ENCODE results near the gene CYYR1.

Gene CYYR1

DNA sequence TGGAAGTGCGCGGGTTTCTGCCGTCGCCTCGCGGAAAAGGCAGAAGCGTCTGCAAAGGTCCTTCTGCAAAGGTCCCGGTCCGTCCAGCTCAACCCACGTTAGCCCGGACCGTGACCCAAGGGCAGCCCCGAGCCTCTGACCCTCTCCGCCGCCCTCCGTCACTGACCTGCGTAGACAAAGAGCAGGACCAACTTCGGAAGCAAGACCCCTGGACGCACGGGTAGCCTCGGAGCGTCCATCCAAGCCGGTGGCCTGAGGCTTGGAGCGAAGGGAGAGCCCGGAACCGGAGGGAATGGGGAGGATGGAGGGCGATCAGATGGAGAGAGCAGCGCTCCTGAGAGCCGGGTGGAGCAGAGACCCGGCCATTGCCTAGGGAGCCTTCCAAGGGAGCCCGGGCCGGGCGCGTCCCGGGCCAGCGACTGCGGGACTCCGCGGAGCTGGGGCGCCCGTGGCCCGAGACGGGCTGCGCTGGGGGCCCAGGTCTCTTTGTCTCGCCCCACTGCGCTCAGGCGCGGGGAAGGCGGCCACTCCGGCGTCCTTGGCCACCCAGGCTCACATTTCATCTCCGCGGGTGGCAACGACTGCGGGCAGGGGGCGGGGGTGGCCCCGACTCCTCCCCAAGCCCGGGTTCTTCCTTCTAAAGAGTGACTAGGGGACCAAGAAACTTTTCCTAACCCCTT, at the start of gene CYYR1:
Gene CYYR1, minus strand, starts transcription at position 585 of the 680 bp plus-strand sequence. Its CDS starts 346 bp downstream, at position 239.
- DNase-seq: no peak

DNA sequence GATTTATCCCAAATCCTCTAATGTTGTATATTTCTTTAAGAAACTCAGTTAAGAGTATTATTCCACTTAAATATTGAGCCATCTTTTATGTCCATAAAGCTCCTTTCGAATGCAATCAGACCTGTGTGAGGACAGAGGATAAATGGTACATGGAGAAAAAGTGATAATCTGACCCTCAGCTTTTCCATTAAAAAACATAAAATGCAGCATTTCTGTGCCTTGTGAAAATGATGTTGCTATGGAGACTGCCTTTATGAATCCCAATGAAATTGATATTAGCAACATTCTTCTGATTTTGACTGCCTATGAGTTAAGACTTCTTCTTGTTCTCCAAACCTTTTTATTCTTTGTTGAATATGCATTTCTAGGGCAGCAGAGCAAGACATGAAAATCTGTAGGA, 44.1 kb upstream of the CYYR1 start:
- no peak for DNase-seq

DNA sequence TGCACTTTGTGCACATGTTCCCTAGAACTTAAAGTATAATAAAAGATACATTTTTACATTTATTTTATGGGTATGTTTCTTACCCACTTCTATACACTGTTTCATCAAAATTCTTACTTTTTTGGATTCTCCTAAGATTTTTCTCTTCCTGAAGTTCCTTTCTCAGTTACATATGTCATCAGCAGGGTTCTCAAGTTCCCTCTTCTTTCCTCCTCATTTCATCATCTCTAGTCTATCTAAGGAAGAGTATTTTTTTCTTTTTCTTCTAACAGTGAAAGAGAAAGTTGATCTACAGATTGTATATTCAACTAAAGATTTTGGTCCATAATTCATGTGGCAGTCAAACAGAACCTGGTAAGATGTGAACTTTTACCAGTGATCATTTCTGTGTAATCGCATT, 41.2 kb upstream of the CYYR1 start:
- no peak for DNase-seq

DNA sequence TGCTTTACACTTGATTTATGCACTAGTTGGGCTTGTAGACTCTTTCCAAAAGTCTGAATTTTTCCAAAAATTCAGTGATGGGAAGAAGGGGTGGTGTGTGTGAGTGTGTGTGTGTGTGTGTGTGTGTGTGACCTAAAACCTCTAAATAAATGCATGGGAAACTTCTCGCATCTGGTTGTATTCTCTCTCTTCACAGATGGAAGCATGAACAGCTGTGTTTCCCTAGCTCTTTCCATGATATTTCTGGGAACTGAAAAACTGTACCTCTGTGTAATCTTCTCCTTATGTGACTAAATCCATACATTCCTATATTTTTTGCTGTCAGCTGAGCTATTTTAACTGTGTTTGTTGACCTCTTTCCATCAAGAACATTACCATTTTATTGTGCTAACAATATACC, 26.2 kb upstream of the CYYR1 start:
- DNase-seq: no peak

DNA sequence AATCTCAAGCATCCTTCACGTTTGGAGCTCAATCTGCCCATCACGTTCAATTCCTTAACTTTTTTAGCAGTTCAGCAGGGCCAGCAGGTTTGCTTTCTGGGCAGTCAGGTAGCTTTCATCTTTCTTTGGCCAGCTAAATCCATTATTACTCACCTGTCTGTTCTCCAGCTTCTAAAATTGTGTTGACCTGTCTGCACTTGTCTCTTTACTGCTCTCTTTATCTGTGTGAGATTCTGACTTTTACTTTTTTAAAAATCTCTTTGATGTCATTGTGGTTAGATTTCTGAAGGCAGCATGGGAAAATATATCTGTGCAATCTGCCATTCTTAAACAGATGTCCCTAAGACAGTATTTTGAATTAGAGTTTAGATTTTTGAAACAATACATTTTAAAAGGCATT, 24.9 kb upstream of the CYYR1 start:
- no peak for DNase-seq

DNA sequence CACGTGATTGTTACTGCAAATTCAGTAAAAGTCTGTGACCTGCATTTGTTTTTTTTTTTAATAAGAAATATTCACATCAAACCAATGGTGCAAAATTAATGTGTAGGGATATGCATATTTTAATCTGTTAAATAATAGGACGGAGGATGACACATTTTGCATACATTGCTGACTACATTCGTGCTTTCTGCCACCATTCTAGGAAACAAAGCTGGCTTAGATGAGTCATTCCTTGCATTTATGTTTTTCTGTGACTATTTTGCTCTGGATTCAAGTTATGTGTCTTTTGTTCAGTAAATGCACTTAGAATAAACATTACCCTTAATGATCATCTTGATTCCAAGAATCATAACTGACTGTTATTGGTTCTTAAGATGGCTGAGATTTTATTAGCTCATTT, 23.9 kb upstream of the CYYR1 start:
- no peak for DNase-seq

DNA sequence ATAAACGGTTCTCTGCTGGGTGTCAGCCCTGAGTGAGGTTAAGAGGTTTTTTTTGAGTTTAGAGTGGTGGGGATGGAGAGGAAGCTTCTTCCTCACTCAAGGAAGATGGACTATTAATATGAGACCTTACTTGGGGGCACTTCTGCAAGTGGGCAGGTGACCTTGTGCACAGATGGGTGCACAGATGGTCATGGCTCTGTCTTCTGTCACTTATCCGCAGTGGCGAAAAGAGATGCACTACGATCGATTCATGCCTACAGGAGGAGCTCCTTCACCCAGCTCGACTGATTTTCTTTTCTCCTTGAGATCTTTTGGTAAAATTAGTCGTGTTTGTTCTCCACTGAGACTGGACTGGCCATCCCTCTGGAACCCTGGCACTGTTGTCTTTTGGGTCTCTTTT, 22.9 kb upstream of the CYYR1 start:
- DNase-seq: no peak

DNA sequence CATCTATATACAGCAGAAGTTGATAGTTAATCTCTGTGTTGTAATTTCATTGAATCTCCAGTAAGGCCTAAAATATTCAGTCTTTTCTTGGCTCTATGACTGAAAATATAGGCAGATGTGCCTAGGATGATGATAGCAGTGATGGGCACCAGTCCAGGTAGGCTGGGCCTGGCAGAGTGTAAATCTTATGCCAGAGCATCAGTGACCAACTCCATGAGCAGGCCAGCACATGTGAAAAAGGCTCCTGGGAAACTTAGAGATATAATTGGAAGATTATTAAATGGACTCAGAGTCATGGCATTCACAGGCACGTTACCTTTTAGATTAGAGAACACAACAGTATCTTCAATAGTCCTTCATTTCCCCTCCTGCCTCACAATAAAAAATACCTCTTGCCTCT, 20.7 kb upstream of the CYYR1 start:
- no peak for DNase-seq

DNA sequence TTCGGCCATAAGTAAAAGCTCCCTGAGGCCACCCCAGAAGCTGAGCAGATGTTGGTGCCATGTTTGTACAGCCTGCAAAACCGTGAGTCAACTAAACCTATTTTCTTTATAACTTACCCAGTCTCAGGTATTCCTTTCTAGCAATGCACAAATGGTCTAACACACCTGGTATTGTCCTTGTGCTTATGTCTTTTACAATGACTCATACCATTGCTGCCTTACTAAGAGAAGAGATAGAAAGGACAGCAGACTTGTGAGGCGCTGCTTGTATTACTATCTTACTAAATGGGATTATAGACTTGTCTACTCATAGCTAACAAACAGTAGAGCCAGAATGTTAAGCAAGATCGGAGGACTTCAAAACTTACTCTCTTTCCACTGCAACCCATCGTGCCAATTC, 18.5 kb upstream of the CYYR1 start:
- no peak for DNase-seq

DNA sequence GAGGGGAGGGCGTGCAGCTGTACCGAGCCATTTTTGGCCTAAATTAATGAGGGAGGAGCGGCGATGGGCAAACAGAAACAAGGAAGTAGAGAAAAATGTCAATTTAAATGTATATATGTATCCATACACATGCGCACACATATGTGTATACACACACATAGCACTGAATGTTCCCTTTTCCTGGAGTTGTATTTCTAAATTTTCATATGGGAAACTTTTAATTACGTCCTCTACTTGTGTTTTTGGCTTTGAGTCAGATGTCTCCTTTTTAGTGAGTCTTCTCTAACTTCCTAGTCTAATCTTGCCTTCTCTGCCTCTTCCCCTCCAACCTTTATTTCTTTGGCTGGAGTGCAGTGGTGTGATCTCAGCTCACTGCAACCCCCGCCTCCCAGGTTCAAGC, 15.4 kb upstream of the CYYR1 start:
- DNase-seq: no peak

DNA sequence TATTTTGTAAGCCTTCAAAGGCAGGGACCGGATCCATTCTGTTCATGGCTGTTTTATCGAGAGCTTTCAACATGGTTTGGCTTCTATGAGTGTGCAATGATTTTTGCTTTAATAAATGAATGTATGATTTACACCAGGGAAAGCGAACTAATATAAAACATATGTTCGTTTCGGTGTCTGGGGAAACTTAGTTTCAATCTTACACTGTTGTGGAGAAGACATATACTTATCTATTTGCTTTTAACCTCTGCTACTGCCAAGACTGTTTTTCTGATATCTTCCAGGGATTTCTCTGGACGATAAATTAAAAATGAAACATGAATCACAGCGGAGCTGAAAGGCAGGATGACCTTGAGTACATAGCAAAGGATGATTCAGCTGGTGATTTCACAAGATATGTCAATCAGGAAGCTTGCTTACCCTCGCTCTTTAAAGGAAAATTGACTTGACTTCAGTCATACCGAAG, 14.7 kb upstream of the CYYR1 start:
- no peak for DNase-seq

DNA sequence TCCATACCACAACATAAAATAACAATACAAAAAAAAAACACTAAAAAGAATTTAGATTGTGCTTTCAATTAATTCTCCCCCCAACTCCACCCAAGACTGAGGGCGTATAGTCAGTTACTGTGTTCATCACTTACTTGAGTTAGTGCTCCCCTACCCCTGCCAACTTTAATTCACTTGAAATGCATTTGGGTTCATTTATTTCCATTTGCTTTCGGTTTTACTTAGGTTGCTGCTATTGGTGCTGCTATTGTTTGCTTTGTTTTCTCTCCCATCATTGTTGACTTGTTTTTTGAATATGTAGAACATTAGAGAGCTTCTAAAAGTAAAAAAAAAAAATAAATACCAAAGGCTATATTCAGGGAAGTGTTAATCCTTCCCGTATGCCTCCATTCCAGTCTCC, 10.7 kb upstream of the CYYR1 start:
- DNase-seq: no peak

DNA sequence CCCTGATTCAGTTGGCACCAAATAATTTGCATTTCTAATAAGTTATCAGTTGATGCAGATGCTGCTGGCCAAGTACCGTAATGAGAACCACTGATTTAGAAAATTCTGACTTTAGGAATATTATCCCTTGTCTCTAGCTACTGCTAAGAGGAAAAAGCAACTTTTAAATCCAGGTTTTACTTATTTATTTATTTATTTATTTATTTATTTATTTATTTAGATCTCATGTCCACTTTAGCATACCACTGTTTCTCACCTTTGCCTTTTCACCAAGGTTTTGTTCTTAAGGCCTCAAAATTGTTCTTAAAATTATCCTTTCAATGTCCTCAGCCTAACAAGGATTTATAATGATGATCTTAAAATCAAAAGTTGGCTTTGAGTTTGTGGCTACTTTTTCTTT, 8.7 kb upstream of the CYYR1 start:
- DNase-seq: no peak

DNA sequence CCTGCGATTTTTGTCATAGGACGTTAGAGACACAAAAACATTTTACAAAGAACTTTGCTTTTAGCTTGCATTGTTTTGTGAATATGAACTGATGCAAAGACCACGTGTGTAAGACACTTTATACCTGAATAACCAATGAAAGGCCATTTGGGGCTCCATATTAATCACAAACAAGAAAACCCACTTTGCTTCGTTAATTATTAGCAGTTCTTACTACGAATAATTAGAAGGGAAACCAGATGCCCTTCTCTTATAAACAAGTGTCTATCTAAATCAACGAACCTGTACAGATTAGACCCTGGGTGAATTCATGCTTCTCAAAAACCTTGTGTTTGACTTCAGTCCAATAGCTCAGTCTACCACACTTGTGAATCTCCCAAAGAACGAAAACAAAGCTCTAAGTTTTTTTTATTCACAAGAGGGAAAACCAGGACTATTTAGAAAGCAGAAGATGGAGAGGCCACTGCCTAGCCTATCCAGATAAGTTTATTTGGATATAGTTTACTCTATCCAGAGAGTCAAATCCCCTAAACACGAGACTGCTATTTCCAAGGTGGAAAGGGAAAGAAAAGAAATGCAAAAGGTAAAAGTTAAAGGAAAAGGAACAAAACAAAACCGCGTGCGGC, 897 bp downstream of the CYYR1 start:
- DNase-seq: no peak

DNA sequence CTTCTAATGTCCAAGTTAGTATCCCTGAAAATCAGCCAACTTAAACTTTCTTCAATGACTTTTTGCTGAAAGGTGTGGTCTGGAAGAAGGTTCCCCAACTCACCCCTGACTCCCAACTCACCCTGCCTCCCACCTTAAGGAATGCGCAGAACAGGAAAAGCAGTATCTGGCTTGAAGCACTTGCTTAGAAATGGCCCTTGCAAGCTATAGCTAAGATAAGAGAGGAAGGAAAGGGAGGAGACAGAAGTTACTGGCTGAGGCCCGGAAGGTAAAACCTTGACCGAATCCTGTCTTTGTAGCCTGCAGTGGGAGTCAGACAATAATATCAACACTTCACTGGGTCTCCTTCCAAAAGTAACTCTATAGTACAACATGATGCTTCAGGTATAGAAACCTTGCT, 2.9 kb downstream of the CYYR1 start:
- DNase-seq: no peak

DNA sequence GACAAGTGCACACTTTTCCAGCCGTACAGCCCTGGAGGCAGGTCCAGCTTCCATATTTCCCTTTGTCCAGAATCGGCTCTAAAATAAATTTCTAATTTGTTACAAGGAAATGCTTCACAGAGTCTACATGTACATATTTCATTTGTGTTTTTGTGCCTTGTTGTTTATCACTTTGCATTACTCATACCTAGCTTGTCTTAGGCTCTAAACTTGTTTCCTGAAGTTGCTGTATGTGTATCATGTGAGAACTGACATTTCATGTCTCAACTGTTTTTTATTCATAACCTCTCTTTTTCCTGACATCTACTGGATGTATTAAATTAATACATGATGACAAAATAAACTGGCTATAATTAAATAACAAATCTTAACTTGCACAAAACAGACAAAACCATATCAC, 7.5 kb downstream of the CYYR1 start:
- no peak for DNase-seq

DNA sequence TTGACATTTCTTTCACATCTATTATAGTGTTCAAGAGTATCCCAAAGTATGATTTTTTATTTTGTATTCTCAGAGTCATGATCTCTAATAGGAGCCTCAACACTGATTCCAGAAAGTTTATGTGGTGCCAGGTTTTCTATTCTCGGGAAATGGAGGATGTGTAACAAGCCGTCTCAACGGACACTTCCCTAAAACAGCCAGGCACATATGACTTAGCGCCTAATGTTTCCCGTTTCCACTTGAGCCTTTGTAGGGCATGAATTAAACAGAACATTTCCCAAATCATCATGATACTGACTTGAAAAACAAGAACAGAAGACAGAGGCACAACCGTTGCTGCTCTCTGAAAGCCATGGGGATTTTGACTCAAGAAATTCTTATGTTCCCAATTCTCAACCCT, 8.0 kb downstream of the CYYR1 start:
- no peak for DNase-seq

DNA sequence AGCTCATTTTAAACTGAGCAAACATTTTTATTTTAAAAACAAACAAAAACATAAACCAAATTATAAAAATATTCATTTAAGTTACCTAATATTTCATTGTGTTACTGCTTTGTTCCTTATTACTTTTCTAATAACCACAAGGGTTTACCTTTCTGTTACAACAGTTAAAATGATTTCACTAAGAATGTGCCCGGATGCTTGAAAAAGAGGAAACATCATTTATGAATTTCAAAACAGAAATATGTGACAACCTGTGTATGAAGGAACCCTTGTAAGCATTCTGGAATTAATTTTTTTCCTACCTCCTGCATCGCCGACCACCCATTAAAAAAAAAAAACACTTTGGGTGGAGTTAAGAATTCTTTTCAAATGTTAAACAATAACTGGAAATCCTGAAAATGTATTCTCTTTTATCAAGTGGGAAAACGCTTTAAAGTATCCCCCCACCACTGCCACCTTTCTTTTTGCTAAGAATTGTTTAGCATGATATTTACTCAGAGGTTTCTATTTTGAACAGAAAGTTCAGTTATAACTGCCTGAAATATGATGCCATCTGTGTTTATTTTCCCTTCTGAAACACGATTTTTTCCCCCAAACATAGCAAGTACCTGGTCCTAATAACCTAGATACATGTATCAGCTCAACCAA, 9.1 kb downstream of the CYYR1 start:
- DNase-seq: no peak

DNA sequence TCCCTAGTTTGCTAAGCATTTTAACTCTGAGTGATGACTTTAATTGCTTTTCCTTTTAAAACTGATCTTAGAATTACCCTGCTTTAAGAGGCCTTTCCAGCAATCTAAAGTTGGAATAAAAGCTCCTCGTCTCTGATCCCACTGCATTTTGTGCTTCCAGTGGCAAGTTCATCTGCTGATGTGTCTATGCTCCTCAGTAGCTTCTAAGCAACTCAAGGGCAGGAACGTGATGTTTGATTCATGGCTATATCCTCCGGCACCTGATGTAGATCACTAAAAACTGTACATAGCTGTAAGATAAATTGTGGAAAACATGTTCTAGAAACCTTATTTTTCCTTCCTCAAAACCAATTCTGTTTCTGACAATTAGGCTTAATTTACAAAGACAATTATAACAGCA, 12.5 kb downstream of the CYYR1 start:
- DNase-seq: no peak

DNA sequence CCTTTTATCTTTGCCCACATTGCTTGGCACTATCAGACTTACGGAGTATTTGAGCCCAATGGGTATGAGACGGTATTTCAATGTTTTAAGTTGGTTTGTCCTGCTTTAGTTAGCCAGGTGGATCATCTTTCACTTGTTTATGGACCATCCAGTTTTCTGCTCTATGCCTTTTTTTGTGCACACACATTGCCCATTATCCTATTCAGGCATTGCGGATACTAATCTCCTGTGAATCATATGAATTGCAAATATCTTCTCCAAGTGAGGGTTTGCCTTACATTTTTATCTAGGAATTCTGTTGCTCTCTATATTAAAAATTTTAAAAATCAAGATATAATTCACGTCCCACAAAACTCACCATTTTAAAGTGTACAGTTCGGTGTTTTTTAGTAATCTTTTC, 14.0 kb downstream of the CYYR1 start:
- no peak for DNase-seq

DNA sequence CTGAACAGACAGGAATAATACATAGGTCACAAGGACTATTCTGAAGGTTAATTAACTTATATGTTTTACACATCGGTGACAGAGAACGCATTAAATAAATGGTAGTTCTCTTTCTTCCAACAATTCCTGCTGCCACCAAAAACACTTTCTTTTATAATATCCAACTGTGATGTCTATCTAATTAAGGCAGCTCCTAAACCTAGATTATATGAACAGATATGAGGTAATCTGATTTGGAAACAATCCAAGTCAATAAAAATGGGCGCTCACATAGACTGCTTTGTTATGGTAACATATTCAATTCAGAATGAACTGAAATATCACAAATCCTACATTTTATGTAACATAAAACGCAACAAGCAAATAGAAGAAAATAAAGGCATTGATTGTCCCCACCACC, 16.0 kb downstream of the CYYR1 start:
- no peak for DNase-seq

DNA sequence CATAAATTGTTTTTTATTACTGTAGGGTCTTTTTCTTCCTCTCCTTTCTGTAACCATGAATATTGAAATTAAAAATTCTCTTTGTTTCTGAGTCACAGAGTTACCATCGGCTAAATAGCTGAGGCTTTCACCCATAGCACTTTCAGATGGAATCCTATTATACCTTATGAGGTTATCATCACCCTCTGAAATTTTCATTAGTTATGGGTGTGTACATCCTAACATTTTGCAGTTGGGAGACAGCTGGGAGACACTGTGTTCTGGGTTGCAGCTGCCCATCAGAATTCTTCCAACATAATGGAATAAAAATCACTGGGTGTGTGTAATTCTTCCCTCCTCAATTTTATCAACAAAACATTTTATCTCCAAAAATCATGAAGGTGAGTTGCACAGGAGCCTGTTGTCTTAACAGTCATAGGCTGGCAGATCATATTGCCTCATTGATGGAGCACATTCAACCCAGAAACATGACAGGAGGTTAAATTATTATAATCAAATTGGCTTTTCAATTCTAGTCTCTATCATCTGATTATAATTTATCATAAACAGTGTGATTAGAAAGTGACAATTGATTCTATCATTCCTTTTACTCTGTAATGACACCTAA, 17.4 kb downstream of the CYYR1 start:
- no peak for DNase-seq

DNA sequence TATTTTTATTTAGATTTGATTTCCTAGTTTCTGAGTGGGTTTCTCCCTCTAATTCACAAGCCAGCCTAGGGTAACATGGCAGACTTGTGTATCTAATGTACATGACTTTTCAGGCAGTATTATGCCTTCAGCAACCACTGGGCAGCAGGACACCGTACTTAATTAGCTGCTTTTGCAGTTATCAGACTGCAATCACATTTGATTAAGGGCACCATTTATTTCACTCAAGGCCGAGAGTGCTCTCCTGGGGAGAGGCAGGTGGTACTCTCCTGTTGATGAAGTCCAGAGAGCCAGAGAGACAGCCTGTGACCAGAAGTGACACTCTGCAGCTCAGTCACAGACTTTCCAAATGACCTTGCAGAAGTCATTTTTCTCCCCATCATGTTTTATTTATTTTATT, 18.7 kb downstream of the CYYR1 start:
- no peak for DNase-seq

DNA sequence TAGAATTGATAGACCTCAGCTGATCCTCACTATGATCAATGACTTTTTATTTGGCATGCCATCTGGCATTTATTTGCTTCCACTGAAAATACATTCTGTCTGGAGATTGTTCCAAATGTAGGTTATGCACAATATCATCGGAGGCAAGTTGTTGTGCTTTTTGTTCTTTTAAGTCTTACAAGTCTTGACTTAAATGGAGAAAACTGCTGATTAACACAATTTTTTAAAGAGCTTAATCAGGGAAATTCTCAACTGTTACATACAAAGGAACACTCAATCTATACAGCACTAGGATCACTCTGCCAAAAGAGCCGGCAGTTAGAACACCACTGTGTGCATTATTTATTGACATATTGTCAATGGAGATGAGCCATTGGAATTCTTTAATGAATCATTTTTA, 19.2 kb downstream of the CYYR1 start:
- DNase-seq: no peak
